ENCODE data around the gene VRK1.

The VRK1 gene

DNA sequence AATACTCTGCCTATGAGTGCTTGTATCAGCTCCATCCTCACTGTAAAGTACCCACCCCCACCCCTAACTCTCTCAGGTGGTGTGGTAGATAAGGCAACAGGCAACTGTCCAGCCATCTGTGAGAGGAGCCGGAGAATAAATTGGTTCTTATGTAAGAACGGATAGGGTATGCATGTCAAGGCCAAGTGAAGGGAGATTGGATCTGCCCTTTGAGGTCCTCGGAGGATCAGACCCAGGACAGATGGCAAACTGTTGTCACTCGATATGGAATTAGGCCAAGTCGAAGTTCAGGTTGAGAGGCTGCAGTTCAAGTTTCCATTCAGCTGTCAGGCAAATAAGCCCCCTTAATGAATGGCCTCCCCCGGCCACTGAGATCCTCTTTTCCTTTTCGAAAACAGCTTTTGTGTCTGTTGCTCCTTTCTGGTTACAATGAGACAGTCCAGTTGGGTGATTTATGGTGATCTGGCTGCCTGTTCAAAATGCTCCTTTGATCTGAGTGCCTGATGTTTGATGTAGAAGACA lies 120.3 kb downstream of the VRK1 start:
- DNase-seq (ENCODE audit: low read depth in 2 of 3, low spot score in 2 of 3) = no peak

DNA sequence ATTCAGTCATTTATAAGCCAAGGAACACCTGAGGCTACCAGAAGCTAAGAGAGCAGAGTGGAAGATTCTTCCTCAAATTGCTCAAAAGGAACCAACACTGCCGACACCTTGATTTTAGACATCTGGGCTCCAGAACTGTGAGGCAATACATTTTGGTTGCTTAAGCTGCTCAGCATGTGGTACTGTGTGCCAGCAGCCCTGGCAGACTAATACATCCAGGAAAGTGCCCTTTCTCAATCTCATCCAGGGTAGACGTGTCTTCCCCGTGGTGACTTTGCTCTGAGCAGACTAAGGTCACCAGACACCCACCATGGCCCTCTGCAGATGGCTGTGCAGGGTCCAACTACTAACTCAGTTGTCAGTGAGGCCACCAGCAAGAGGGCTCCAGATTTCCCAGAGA lies 122.8 kb downstream of the VRK1 start:
- DNase-seq (ENCODE audit: low read depth in 2 of 3, low spot score in 2 of 3) = no peak

DNA sequence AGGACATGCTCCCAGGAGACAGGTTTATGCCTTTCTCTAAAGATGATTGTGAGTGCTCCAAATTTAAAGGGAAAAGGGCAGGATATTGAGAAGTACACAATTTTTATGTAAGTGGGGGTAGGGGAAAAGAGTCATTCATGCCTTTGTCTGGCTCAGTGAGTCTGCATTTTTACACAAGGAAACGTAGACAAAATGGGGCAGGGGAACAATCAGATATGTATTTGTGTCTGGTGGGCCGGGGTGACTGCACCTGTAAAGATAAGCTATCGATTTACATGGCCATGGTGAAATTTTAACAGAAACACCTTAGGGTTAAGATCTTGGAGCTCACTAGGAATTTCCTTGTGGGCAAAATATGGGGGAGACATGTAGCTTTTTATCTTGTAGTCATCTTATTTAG lies 123.6 kb downstream of the VRK1 start:
- DNase-seq (ENCODE audit: low read depth in 2 of 3, low spot score in 2 of 3) = no peak

DNA sequence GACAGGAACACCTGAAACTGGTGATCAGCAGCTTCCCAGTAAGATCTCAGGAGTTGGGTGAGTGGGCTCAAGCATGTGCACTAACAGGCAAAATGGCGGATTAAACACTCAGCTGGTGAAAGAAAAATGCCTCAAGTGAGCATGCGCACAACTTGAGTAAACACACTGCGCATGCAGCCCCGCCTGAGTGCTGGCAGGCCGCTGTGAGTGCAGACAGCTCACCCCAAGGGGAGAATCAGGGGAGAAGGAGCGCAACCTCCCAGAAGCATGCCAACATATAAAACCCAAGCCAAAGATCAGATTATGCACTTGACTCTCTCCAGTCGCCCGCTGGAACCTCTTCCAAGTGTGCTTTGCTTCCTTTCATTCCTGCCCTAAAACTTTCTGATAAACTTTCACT lies 125.8 kb downstream of the VRK1 start:
- no peak for DNase-seq (ENCODE audit: low read depth in 2 of 3, low spot score in 2 of 3)

DNA sequence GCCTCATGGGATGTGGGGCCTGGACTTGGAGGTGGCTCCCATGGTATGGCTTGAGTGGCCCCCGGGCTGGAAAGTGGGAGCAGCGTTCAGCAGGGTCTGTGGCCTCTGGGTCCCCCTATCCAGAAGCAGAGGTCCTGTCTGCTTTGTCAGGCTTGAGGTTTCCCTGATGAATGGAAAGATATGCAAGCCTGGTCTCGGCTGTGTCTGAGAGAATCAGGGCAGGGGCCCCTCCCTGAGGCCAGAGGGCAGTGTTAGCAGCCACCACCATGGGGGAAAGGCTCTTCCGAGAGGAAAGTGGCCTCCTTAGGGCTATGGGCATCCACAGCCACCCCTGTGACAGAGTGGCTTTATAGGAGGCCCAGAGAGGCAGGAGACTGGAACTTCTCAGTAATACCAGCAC lies 128.2 kb downstream of the VRK1 start:
- DNase-seq (ENCODE audit: low read depth in 2 of 3, low spot score in 2 of 3) = no peak

DNA sequence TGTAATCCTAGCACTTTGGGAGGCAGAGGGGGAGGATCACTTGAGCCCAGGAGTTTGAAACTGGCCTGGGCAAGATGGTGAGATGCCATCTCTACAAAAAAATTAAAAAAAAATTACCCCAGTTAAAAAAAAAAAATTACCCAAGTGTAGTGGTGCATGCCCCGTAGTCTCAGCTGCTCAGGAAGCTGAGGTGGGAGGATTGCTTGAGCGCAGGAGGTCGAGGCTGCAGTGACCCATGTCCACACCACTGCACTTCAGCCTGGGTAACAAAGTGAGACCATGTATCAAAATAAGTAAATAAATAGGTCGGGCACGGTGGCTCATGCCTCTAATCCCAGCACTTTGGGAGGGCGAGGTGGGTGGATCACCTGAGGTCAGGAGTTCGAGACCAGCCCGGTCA lies 128.8 kb downstream of the VRK1 start:
- DNase-seq (ENCODE audit: low read depth in 2 of 3, low spot score in 2 of 3) = no peak

DNA sequence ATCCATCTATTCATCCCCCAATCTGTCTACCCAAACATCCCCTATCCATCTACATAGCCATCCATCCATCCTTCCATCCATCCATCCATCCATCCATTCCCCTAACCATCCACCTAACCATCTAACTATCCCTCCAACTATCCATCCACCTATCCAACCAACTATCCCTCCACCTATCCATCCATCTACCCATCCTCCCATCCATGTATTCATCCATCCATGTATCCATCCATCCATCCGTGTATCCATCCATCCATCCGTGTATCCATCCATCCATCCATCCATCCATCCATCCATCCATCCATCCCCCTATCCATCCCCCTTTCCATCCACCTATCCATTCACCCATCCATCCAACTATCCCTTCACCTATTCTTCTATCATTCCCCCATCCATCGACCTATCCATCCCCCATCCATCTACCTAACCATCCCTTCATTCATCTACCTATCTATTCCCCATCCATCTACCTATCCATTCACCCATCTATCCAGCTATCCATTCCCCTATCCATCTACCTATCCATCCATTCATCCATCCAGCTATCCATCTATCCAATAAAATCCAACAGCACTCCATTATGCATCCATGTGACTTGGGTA lies 131.7 kb downstream of the VRK1 start:
- no peak for DNase-seq (ENCODE audit: low read depth in 2 of 3, low spot score in 2 of 3)

DNA sequence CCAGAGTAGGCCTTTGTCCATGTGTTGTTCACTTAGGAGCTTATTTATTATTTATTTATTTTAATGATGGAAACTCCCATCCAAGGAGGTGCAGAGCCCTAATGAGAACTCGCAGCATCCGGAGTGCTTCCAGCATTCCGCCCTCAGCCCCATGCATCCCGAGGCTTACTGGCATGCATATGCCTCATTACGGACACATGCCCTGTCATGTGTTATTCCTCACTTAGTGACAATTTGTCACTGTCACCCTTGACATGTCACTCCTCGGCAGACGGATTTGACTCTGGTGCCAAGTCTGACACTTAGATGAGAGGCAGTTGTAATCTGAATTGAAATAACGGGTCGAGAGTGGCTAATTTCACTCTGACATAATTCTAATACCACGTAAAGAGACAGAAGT lies 132.8 kb downstream of the VRK1 start:
- DNase-seq (ENCODE audit: low read depth in 2 of 3, low spot score in 2 of 3) = no peak

DNA sequence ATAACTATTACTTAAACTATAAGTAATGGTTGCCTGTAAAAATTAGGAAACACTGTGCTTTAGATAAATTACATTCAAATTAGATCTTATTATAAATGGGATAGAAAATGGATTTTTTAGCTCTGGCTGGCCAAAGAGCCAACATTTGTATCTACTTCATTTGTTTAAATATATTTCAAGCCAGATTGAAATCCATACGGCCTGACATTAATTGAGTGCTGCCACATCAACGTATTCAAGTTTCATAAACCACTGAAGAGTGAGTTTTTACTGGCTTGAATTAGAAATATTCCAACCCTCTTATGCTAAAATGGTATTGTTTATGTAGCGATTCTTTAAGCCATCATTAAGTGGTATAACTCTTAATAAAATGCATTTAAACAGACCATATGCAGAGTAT lies 133.3 kb downstream of the VRK1 start:
- DNase-seq (ENCODE audit: low read depth in 2 of 3, low spot score in 2 of 3) = no peak

Data from activated CD8-positive, alpha-beta memory T cell treated with anti-CD3 and anti-CD28 coated beads for 48 hours (primary cell).